ENCODE measurements around the gene USP15. TPM values are rescaled to one million over a fixed set of nuclear protein-coding genes. Genes with fewer than 3 reads are reported as not detected.

USP15 gene
- total RNA-seq, 1 experiment from 2014 or later: 35.3 TPM

DNA sequence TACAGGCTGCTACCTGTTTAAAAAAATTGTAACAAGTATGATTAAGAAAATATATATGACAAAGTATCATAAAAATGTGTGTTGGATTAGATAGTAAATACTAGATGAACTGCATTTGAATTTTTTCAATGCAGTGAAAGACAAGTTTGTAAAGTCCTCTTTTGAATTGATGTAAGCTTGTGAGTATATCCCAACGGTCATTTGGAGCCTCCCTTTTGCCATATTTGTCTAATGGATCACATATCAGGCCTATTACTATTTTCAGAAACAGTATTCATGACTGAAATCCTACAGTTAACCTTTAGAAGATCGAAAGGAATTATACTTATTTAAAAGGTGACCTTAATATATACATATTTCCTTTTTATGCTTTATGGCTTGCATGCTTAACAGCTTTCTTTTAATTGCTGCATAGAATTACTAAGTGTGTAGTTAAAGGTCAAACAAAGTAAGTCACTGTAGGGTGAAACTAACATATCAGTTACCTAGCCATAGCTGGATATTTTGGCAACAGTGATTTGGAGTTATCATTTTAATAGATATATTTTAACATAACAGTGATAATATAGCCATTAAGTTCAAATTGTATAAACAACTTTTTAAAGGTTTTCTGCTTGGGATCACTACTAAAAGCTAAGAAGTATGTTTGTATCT lies 53.6 kb downstream of the USP15 start:
- no peak overlapping the region for H4K91ac ChIP-seq (ENCODE audit: insufficient read length, low read depth, low read length)
- H3K23ac ChIP-seq (ENCODE audit: insufficient read length, low read depth, low read length): no peak overlapping the region

More for the DNA sequence above, 53.6 kb downstream of the USP15 start:
- no peak overlapping the region for H3K4me3 Mint-ChIP-seq
- Histone ChIP-seq H3K56ac (ENCODE audit: insufficient read length, low read depth, low read length) (no peak overlapping the region), H2BK5ac (ENCODE audit: insufficient read length, low read length) (no peak overlapping the region), H3K4ac (ENCODE audit: low read depth, low read length) (no peak overlapping the region), H3K14ac (ENCODE audit: insufficient read depth, low read length) (no peak overlapping the region), H4K8ac (replicated peaks; ENCODE audit: insufficient read length, low read depth, low read length) (no peak overlapping the region), H3K27ac (ENCODE audit: insufficient read length, low read depth, low read length) (no peak overlapping the region), H3K79me2 (ENCODE audit: insufficient read depth, low read length) (no peaks in the 10 kb centered on the region), H3T11ph (ENCODE audit: low read length) (no peak overlapping the region), H3K27me3 (ENCODE audit: insufficient read depth, low read length) (no peaks in the 10 kb centered on the region), H2BK15ac (ENCODE audit: low read depth, low read length) (no peak overlapping the region), H3K4me2 (ENCODE audit: insufficient read depth, insufficient read length, low read length) (no peak overlapping the region), H3K9ac (ENCODE audit: extremely low read depth, insufficient read length, low read length) (no peak overlapping the region), H2BK12ac (ENCODE audit: insufficient read length, low read depth, low read length) (no peak overlapping the region), H3K79me1 (ENCODE audit: insufficient read depth, low read depth, low read length, poor library complexity, severe bottlenecking) (no peaks in the 10 kb centered on the region), H2BK120ac (ENCODE audit: low read depth, low read length, poor library complexity, severe bottlenecking) (no peak overlapping the region), H2AK5ac (ENCODE audit: insufficient read length, low read length) (no peak overlapping the region), H3K23me2 (ENCODE audit: insufficient read length, low read depth, low read length, poor library complexity, severe bottlenecking) (no peaks in the 10 kb centered on the region), H3K9me3 (ENCODE audit: control insufficient read depth, low read depth, low read length) (no peaks in the 10 kb centered on the region), H3K4me1 (ENCODE audit: insufficient read depth, low read length) (no peaks in the 10 kb centered on the region), H2BK20ac (ENCODE audit: low read depth, low read length, poor library complexity, severe bottlenecking) (no peak overlapping the region), H4K5ac (ENCODE audit: insufficient read length, low read depth, low read length) (no peak overlapping the region), H4K20me1 (ENCODE audit: control insufficient read depth, insufficient read depth, insufficient read length) (no peaks in the 10 kb centered on the region), H3K18ac (ENCODE audit: insufficient read length, low read depth, low read length) (no peak overlapping the region), H2AFZ (ENCODE audit: low read length) (no peak overlapping the region)
- H3K27me3 Mint-ChIP-seq (ENCODE audit: low read depth): no peaks in the 10 kb centered on the region
- no peaks in the 10 kb centered on the region; a peak in 2 of 7 replicates for H3K36me3 Mint-ChIP-seq (ENCODE audit: insufficient read depth in 1 of 3, low read depth in 3 of 3)
- no peak for DNase-seq
- H3K9me3 Mint-ChIP-seq: no peaks in the 10 kb centered on the region
- H3K4me1 Mint-ChIP-seq: no peaks in the 10 kb centered on the region
- H3K27ac Mint-ChIP-seq: no peak overlapping the region
- TF ChIP-seq, protein P1, sequence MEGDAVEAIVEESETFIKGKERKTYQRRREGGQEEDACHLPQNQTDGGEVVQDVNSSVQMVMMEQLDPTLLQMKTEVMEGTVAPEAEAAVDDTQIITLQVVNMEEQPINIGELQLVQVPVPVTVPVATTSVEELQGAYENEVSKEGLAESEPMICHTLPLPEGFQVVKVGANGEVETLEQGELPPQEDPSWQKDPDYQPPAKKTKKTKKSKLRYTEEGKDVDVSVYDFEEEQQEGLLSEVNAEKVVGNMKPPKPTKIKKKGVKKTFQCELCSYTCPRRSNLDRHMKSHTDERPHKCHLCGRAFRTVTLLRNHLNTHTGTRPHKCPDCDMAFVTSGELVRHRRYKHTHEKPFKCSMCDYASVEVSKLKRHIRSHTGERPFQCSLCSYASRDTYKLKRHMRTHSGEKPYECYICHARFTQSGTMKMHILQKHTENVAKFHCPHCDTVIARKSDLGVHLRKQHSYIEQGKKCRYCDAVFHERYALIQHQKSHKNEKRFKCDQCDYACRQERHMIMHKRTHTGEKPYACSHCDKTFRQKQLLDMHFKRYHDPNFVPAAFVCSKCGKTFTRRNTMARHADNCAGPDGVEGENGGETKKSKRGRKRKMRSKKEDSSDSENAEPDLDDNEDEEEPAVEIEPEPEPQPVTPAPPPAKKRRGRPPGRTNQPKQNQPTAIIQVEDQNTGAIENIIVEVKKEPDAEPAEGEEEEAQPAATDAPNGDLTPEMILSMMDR (conservative IDR thresholded peaks at IDR 0.05): no peak
- no CpG with 5 or more reads among the region's 2 CpGs for WGBS (ENCODE audit: extremely low coverage, insufficient read length, low lambda C conversion rate)
